NK-92 treated with Interleukin-12 subunit alpha and Interleukin-12 subunit beta, amount 100 ng/mL, for 24 hours (cell line): ENCODE data around the gene IGFL4.

Experiments
- DNase-seq: peaks from one replicate; lab custom pipeline; 2025; lab: John Stamatoyannopoulos, UW

Gene IGFL4

DNA sequence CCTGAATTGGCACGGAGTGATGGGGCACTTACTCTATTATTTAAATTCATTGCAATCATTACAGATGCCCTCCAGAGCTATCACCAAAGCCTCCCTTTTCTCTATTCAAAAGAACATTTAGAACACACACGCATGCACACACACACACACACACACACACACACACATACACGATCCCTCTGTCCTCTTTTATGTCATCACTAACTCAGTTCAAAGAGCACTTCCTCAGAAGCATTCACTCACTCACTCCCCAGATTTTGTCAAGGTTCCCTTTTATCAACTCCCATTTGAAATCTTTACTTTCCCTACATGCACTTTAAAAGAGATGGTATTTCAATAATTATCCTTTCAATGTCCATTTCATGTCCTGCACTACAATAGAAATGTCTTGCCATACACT lies 22.4 kb upstream of the IGFL4 start:
- DNase-seq: no peak

DNA sequence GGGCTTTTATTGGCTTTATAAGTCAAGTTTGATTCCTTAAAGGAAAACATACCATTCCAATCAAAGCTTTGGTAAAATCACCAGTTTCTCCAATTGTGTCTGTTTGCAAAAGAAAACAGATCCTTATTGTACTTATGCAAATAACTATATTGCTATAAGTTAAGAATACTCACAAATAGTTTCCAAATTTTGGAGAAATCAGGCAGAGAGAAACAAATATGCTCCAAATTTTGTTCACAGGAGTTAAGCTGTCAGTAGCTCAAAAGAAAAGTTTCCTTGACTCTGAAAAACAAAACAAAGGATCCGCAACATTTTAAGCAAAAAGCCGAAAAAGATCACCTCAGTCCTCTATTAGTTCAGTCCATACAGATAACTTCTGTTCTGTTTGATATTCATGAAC lies 19.2 kb upstream of the IGFL4 start:
- no peak for DNase-seq

DNA sequence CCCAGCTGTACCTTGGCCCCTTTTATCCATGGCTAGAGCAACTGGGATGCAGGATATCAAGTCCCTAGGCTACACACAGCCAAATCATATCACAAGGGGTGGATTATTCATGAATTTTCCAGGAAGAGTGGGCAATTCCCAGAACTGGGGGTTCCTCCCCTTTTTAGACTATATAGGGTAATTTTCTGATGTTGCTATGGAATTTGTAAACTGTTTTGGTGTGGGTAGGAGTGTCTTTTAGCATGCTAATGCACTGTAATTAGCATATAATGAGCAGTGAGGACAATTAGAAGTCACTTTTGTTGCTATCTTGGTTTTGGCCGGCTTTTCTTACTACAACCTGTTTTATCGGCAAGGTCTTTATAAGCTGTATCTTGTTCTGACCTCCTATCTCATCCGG lies 18.0 kb upstream of the IGFL4 start:
- no peak for DNase-seq

DNA sequence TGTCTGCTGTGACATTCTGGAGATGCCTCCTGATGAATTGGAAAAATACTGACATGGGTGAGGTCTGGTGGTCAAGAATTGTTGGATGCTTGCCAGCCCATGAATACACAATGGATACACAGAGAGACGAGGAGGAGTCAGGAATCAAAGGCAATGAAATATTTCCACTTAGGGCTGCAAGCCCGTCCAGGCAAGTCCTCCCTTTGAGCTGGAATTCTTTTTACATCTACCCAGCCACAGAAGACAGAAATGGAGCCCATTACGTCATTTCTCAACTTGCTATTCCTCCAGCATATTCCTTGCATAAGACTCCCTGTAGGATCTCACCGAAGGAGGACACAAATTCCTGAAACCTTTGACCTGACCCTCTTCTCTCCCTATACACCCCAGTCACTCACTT lies 15.7 kb upstream of the IGFL4 start:
- no peak for DNase-seq

DNA sequence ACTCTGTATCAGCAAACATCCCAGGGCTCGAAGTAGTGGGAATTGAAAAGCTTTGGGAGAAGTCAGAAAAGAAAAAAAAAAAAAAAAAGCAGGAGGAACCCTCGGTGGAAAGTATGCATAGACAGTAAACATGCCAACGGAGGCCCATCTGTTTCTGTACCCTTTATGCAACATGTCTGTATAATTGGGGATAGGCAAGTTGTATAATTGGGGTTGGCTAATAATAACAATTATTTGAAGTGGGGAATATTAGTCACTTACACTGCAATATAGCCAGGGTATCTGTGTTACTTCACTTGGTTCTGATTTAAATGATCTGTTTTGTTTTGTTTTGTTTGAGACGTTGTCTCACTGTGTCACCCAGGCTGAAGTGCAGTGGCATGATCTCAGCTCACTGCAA lies 12.1 kb upstream of the IGFL4 start:
- DNase-seq: no peak

DNA sequence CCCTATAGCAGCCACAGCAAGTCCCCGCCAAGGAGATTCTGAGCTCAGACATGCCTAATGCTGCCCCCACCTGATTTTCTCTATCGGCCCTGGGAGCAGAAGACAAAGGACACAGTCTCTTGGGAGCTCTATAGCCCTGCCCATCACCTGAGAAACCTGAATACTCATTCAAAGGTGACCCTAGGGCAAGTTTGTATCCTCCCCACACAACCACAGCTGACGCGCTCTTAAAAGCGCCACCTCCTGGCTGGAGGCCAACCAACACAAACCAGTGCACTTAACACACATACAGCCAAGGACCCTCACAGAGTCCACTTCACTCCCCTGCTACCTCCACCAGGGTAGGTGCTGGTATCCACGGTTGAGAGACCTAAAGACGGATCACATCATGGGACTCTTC lies 8.8 kb upstream of the IGFL4 start:
- no peak for DNase-seq

DNA sequence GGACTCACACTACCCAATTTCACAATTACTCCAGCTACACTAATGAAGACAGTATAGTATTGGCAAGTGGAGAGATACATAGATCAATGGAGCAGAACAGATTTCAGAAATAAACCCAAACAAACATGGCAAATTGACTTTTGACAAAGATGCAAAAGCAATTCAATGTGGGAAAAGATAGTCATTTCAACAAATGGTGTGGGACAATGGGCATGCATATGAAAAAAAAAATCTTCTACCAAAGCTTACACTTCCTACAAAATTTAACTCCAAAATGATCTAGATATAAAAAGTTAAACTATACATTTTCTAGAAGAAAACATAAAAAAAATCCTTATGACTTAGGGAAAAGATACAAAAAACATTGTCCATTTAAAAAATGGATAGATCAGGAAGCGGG lies 2.7 kb upstream of the IGFL4 start:
- no peak for DNase-seq

DNA sequence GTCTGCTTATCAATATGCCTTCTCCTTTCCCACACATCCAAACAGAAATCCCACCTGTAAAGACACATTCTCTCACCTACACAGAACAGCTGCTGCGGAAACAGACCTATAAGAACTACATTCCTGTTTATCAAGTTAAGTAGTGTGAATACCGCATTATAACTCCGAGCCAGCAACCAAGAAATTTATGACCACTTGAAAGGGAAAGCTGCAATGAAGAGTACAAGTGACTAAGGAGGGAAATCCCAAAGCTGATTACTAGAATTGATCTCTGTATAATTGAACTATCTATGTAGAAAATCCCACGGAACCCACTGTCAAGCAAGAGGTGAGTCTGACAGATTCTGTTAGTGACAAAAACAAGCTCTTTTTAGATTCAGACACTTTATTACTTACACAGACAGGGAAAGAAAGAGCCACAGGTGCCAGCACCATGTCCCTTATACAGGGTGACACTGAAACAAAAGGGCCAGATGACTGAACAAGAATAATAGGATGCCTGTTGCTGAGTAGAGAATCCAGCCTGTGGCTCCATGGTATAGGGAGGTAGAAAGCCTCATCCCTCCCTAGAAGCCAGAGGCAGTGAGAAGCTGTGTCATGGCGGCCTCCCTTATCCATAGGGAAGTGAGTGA lies 1.6 kb upstream of the IGFL4 start:
- DNase-seq: no peak

DNA sequence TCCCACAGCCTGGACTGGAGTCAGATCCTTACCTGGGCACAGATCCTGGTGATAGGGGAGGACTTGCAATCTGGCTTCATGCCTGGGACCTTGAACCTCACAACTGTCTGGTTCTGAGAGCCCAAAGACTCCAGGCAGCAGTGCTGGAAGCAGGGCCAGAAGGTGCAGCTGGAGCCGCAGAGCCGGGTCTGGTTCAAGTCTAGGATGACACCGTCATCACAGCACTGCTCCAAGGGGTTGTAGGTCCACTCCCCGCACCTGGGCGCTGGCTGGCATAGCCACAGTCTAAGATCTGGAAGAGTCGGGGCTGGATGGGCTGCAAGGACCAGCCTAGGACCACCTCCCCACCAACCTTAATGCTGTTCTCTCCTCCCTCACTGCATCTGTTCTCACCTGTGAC lies 677 bp downstream of the IGFL4 start:
- DNase-seq: no peak

DNA sequence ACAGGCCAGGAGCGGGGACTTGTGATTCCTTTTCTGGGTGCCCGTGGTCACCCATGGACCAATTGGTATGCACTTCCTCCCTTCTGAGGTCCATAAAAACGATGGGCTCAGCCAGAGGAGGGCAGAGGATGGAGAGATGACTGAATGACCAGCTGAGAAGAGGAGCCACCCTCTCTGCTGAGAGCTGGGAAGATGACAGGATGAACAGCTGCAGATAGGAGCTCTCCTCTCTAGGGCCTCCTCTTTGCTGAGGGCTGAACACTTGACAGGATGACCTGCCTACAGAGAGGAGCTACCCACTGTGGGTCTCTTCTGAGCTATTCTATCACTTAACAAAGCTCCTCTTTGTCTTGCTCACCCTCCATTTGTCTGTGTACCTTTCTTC lies 4.1 kb downstream of the IGFL4 start:
- no peak for DNase-seq

DNA sequence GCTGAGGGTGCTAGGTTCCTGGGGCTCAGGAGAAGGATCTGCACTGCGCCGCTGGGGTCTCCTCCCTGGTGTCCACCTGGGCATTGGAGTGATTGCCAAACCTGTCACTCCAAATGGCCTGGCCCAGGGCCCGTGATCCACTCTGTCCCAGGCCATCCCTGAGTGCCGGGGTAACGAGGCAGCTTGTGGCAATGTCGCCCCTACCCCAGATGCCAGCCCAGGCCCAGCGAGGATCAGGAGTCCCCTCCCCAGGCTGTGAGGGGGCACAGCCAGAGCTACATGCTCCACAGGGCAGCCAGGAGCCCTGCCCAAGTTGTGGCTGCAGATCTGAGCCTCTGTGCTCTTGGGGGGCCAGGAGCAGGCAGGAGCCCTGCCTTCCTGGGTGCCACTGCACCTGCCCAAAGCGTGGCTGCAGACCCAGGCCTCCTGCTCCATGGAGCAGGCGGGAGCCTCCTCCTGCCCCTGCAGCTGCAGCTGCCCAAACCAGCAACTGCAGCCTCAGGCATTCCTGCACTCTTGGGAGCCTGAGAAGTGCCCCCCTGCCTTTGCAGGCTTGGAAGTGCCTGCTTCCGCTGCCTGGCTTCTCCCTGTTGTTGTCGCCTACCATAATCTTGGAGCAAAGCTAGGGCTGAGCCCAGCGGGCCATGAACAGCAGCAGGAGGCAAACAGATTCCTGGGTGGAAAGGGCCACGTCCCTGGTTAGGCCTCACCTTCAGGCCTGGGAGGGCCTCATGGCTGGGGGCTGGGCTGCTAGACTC lies 4.6 kb downstream of the IGFL4 start:
- DNase-seq: no peak

DNA sequence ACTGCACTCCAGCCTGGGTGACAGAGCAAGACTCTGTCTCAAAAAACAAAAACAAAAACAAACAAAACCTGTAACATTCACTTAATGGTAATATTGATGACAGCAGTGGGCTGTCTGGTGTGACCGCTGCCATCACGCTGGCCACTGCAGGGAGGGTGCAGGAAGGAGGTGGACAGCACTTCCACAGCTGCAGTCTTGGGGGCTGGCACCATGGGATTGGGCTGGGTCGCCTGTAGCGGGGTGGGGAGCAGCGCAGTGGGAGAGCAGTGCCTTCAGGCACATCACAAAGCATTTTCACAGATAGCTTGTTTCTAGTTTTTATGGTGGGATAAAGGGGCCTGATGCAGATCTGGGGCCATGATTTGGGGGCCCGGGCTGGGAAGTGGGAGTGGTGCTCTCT lies 5.3 kb downstream of the IGFL4 start:
- no peak for DNase-seq

DNA sequence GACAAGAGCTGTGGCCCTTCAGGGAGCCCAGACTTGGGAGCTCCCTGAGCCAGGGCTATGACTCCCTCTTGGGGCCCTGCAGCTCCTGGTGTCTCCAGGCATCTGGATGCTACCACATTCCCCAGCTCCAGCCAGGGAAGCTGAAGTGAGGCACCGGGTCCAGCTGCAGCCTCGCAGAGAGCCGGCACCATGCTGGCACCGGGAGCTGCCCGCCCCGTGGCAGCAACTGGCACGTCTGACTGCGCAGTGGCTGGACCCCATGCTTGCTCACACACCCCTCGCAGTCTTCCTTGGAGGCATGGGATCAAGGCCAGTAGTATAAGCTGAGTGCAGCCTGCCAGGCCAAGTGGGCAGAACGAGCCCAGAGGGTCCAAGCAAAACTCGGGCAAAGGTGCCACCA lies 7.4 kb downstream of the IGFL4 start:
- DNase-seq: no peak

DNA sequence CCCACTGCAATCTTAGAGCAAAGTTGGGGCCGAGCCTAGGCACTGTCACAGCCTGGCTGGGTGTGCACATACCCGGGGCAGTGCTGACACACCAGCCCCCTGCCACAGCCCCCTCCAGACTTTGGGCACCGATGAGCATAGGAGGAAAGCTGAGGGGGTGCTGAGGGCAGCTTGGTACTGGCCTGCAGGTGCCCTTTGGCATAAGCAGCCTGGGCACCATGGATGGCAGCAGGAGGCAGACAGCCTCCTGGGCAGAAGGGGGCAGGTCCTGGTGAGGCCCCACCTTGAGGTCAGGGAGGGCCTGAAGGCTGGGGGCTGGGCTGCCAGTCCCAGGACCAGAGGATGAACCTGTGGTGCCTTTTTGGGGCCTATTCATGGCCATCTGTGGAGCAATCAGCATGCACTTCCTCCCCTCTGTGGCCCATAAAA lies 8.2 kb downstream of the IGFL4 start:
- DNase-seq: no peak

DNA sequence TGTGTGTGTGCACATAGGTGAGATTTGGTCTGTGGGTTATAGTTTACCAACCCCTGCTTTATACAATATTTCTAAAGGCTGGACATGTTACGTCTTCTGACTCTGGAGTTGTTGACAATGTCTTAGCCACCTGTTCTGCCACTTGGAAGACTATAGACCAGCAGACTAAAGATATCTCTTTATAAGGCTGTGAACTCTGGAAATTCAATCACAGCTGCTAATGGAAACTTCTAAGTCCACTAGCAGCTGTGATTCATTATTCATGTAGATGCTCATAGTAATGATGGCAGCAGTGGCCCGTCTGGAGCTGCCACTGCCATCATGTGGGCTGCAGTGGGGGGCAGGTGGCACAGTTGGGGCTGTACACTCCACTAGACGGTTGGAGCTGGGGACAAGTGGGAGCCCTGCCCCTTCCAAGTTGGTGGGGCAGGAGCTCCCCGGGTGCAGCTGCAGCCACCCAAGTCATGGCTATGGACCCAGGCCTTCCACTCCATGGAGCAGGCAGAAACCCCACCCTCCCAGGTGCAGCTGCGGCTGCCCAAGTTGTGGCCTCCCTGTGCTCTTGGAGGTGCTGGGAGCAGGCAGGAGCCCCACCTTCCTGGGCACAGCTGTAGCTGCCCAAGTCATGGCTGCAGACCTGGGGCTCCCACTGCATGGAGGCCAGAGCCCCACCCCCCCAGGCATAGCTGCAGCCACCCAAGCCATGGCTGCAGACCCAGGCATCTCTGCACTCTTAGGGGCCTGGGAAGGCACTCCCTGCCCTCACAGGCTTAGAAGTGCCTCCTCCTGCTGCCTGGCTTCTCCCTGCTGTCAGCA lies 8.8 kb downstream of the IGFL4 start:
- no peak for DNase-seq

DNA sequence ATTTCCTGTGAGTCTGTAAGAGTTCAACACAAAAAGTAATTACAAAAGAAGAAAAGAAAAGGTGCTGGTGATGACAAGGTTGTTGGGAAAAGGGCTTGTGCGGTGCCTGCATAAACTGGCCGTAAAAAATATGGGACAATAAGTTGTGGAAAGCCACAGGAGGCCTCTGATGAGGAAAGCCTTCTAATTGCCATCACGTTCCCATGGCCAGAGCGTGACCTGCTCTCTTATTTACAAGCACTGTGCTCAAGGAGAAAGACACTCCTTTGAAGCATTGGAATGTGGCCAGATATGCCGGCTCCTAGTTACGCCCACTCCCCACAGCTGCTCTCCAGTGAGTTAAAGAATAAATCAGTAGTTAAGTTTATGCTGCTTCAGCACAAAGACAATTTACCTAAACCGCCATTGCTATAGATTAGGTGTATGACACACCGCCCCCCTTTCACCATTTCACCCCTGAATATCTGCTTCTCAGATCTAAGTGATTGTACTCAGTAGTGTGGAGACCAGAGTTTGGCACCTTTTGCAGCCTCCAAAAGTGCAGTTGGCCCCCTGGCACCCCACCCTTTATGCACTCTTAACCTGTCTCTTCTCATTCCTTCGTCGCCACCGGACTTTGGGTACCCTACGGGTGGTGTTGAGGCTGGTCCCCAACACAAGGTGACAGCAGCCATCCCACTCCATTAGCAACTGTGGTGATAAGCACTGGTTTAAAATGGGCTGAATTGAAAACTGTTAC lies 9.8 kb downstream of the IGFL4 start:
- DNase-seq: no peak

DNA sequence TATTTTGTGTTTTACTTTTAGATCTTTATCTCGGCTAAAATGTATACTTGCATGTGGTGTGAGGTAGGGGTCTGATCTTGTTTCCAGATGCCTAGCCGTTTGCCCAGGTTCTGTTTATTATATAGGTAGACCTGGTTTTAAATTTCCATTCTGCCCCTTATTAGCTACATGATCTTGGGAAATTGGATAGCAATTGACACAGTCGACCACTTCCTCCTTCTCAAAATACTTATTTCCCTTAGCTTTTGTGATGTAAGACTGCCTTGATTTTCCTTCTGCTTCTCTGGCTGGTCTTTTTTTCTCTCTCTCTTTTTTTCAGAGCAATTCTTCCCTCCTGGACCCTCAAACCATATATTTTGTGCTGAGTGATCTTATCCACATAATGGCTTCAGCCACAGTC lies 15.0 kb downstream of the IGFL4 start:
- DNase-seq: no peak

DNA sequence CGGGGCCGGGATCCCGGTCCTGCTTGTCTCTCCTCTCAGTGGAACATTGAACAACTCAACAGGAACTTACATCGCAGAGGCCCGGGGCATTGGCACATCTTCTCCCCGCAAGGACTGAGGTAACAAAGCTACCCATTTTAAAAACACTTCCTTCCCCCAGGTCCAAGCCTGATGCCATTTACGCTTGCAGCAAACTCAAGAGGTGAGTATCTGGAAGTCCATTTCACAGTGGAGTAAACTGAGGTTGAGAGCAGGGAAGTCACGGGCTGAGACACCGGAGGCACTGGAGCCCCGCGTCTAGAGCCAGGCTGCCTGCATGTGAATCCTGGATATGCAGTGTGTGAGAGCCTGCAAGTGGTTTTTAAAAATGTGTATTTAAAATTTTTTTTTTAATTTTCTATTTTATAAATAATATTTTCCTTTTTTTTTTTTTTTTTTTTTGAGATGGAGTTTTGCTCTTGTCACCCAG lies 17.5 kb downstream of the IGFL4 start:
- no peak for DNase-seq

DNA sequence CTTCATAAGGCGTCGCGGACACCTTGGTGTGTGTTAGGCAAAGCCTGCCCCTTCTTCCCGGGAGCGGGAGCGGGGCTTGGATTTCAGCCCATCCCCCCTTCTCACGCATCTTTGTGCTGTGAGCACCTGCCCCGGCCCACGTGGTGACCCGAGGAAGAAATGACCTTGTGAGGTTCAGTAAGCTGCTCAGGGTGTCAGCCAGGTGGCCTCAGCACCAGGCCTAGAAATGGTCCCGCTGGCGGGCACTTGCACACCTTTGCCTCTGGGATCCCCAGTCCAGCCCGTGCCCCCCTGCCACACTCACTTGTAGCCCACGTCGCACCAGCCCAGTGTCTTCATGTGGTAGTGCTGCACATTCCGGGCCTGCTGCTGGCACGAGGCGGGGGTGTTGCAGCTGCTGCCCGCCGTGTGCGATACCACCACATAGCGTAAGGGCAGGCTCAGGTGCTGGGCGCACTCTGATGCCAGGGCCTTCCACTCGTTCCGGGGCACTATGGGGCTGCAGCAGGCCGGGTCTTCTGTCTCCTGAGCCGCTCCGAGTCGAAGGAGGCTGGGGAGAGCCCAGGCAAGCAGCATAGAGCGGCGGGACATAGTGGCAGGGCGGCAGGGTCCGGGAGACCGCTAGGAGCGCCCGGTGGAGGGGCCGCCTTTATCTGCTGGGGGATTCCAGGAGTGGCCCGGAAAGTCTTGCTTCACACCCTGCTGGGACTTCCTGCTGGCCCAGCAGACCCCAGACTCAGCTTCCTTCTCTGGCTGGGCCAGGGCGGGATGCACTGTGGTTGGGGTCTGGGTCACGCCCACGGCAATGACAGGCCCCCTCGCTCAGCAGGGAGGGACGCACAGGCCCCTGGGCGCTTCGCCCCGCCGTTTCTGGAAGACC lies 18.1 kb downstream of the IGFL4 start, which contains the start of gene PGLYRP1:
TSS of gene PGLYRP1 (minus strand) at position 623 of the 880 bp plus-strand sequence. CDS start at position 591, 32 bp downstream.
- DNase-seq: no peak

DNA sequence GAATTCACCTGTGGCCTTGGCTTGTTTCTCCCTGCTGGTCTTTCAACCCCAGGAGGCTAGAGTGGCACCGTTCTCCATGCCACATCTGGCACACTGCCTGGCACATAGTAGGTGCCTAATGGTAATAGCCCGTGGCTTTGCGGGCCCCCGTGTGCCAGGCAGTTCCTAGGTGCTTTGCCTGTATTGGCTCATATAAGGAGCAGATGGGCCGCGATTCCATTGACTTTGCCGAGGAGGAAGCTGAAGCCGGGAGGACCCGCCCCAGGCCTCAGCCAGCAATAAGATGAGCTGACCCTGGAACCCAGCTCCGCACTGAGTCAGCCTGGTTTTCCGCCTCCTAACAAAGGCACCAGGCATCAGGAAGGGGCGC lies 18.8 kb downstream of the IGFL4 start:
- DNase-seq: no peak

DNA sequence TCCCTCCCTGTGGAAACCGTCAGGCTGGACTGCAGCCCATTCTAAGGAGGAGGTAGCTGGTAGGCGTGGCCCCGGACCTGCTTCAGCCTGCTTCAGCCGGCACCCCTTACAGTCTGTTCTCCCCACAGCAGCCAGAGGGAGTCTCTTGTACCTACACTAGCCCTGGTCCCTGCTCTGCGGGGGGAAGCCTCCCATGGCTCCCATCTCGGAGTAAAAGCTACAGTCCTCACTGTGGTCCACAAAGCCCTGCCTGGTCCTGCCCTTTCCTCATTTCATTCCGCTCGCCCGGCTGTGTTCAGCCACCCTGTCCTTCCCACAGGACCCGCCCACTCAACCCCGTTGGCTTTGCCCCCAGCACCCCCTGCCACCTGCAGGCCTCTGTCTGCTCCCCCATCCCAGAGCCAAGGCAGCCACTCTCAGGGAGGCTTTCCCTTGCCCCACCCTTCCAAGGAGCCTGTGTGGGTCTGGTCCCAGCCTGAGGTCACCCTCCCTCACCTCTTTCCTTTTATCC lies 19.2 kb downstream of the IGFL4 start:
- no peak for DNase-seq
